Vagina (tissue), 2 donors: ENCODE data around the gene EVC2. TPM values are rescaled to one million over a fixed set of nuclear protein-coding genes. Genes with fewer than 3 reads are reported as not detected.
A peak's percentile ranks its signal among the peaks of the same experiment; 100 is the strongest.

Experiments
- DNase-seq, 2 donors: peaks; one replicate each; pipeline ENCODE4 v3.0.0-alpha.2; 2017; ENCODE audit errors: extremely low spot score in 2 of 2
- H3K27ac ChIP-seq: fragments of 200-600 bp; sonication (generic); one replicate; pipeline ENCODE4 v1.5.1; 2019
- H3K27me3 ChIP-seq: fragments of 200-600 bp; sonication (generic); one replicate; pipeline ENCODE4 v1.5.1; 2019
- H3K36me3 ChIP-seq, 2 donors: fragments of 200-600 bp; sonication (generic); one replicate each; pipeline ENCODE4 v1.5.1; 2017 to 2019
- H3K4me1 ChIP-seq: fragments of 200-600 bp; sonication (generic); one replicate; pipeline ENCODE4 v1.5.1; 2019
- H3K4me3 ChIP-seq, 2 donors: fragments of 200-600 bp; sonication (generic); 1 replicate in 1 of 2; 2 replicates in 1 of 2; pipeline ENCODE4 v1.5.1; 2016 to 2019
- H3K9me3 ChIP-seq: fragments of 200-600 bp; sonication (generic); one replicate; pipeline ENCODE4 v1.5.1; 2019
- POLR2A ChIP-seq, 2 donors: fragments of 450-650 bp; IDR thresholded peaks; one replicate each; pipeline ENCODE4 v1.6.1; 2017; ENCODE audit warnings: antibody characterized with exemption in 2 of 2, mild to moderate bottlenecking in 2 of 2, moderate library complexity in 2 of 2
- POLR2AphosphoS5 ChIP-seq, 2 donors: sonication (generic); formaldehyde crosslinking; IDR thresholded peaks; one replicate each; pipeline ENCODE4 v1.9.0; 2017; ENCODE audit warnings: antibody characterized with exemption in 2 of 2, mild to moderate bottlenecking in 2 of 2, low read depth in 1 of 2; ENCODE audit not compliant: insufficient read depth in 1 of 2
- intact Hi-C: fragments of 100-400 bp; cut with DNase I; formaldehyde crosslinking; loops from one replicate; pipeline ENCODE4 v1.15.1; 2023
- total RNA-seq: library from RNA; depleted of rRNA; stranded (reverse); fragments of >200 nt; gene quantifications from one replicate; pipeline ENCODE4 v1.2.3, GENCODE V29; 2016
- TF ChIP-seq, protein P1 (sequence below), 3 experiments: fragments of 450-650 bp in 2 of 3; fragments of 200-600 bp in 1 of 3; sonication (generic) in 1 of 3; IDR thresholded peaks; one replicate each; pipeline ENCODE4 v1.5.1; 2017 to 2019; ENCODE audit warnings: antibody characterized with exemption in 3 of 3, mild to moderate bottlenecking in 2 of 3, moderate library complexity in 2 of 3

Gene EVC2
- total RNA-seq, 1 donor from 2014 or later, result 23.8 TPM

DNA sequence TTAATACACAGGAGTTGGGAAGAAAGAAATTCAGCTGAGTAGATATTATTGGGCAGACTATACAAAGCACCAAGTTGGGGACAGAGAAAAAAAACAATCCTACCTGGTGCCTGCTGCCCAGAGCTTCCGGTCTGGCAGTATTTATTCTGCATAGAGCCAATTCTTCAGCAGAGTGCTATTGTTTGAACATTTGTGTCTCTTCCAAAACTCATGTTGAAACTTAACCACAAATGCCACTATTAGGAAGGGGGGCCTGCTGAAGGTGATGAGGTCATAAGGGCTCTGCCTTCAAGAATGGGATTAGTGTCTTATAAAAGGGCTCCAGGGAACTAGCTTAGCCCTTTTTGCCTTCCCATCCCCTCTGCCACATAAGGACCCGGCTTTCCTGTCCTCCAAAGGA, 136.2 kb downstream of the EVC2 start:
- H3K36me3 ChIP-seq, result peaks cover 0 to 12% of the 10 kb centered on the region in 2 donors
- DNase-seq, result peak; percentile 25 to 46
- no peaks in the 10 kb centered on the region for H3K9me3 ChIP-seq
- TF ChIP-seq, protein P1, sequence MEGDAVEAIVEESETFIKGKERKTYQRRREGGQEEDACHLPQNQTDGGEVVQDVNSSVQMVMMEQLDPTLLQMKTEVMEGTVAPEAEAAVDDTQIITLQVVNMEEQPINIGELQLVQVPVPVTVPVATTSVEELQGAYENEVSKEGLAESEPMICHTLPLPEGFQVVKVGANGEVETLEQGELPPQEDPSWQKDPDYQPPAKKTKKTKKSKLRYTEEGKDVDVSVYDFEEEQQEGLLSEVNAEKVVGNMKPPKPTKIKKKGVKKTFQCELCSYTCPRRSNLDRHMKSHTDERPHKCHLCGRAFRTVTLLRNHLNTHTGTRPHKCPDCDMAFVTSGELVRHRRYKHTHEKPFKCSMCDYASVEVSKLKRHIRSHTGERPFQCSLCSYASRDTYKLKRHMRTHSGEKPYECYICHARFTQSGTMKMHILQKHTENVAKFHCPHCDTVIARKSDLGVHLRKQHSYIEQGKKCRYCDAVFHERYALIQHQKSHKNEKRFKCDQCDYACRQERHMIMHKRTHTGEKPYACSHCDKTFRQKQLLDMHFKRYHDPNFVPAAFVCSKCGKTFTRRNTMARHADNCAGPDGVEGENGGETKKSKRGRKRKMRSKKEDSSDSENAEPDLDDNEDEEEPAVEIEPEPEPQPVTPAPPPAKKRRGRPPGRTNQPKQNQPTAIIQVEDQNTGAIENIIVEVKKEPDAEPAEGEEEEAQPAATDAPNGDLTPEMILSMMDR (IDR thresholded peaks at IDR 0.05), result no peak
- no peak for TF ChIP-seq POLR2A (IDR thresholded peaks at IDR 0.05)
- TF ChIP-seq POLR2AphosphoS5 (IDR thresholded peaks at IDR 0.05; ENCODE audit: insufficient read depth in 1 of 2, low read depth in 1 of 2), result no peak
- H3K4me3 ChIP-seq, result no peak overlapping the region
- no peak overlapping the region for H3K27ac ChIP-seq
- intact Hi-C loops, result no loop called here
- H3K4me1 ChIP-seq, result no peaks in the 10 kb centered on the region
- no peaks in the 10 kb centered on the region for H3K27me3 ChIP-seq

DNA sequence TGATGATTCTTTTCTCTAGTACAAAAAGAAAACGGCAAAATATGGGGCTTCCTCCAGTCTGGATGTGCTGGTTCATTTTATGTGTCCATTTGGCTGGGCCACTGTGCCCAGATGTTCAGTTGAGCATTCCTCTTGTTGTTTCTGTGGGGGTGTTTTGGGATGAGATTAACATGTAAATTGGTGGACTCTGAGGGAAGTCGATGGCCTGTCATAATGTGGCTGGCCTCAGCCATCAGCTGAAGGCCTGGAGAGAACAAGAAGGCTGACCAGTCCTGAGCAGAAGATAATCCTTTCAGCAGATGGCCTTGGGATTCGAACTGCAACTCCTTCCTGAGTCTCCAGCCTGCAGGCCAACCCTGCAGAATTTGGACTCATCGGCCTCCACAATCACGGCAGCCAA, 136.7 kb downstream of the EVC2 start:
- H3K27me3 ChIP-seq, result no peaks in the 10 kb centered on the region
- intact Hi-C loops, result no loop called here
- H3K9me3 ChIP-seq, result no peaks in the 10 kb centered on the region
- TF ChIP-seq, protein P1 (IDR thresholded peaks at IDR 0.05), result no peak
- no peak overlapping the region for H3K27ac ChIP-seq
- DNase-seq, result peak in 1 of 2 donors; percentile 72
- H3K4me1 ChIP-seq, result no peaks in the 10 kb centered on the region
- H3K36me3 ChIP-seq, result peaks cover 0 to 12% of the 10 kb centered on the region in 2 donors
- no peak overlapping the region for H3K4me3 ChIP-seq

DNA sequence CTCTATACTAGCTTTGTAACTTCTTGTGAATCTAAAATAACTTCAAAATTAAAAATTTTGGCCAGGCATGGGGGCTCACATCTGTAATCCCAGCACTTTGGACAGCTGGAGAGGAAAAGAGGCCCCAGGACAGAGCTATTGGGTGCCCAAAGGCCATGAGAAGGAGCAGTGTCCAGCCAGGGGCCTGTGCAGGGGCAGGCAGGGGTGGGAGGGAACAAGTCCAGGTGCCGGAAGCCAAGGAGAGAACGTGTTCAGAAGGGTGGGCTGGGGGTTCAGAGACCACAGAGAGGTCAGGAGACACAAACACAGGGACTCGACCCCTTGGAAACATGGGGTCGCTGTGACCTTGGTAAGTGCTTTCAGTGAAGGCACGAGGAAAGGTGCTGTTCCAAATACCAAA, 138.9 kb downstream of the EVC2 start:
- H3K27ac ChIP-seq, result no peak overlapping the region
- H3K4me3 ChIP-seq, result no peak overlapping the region
- intact Hi-C loops, result no loop called here
- TF ChIP-seq POLR2AphosphoS5 (IDR thresholded peaks at IDR 0.05; ENCODE audit: insufficient read depth in 1 of 2, low read depth in 1 of 2) (no peak), POLR2A (IDR thresholded peaks at IDR 0.05) (no peak)
- TF ChIP-seq, protein P1 (IDR thresholded peaks at IDR 0.05), result no peak
- H3K27me3 ChIP-seq, result no peaks in the 10 kb centered on the region
- peaks cover 0 to 6% of the 10 kb centered on the region in 2 donors for H3K36me3 ChIP-seq
- peak; percentile 47 to 58 for DNase-seq
- no peaks in the 10 kb centered on the region for H3K4me1 ChIP-seq
- no peaks in the 10 kb centered on the region for H3K9me3 ChIP-seq

DNA sequence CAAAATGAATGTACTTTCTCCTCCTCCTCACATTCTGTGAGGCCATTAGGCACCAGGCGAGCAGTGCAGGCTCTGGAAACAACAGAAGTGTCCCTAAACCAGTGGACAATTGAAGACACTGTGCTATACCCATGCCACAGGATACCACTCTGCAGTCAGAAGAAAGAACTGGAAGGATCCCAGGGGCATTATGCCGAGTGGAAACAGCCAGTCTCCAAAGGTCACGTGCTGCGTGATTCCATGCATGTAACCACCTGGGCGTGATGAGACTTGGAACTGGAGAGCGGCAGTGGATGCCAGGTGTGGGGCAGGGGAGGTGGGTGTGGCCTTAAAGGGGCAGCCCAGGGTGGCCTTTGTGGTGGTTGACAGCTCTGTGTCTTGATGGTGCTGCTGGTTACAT, 139.4 kb downstream of the EVC2 start:
- Histone ChIP-seq H3K9me3 (no peaks in the 10 kb centered on the region), H3K27ac (no peak overlapping the region), H3K27me3 (no peaks in the 10 kb centered on the region), H3K4me1 (no peaks in the 10 kb centered on the region), H3K36me3 (peaks cover 0 to 1% of the 10 kb centered on the region in 2 donors), H3K4me3 (no peak overlapping the region)
- peak; percentile 58 to 82 for DNase-seq
- TF ChIP-seq, protein P1 (IDR thresholded peaks at IDR 0.05), result no peak
- TF ChIP-seq POLR2AphosphoS5 (IDR thresholded peaks at IDR 0.05; ENCODE audit: insufficient read depth in 1 of 2, low read depth in 1 of 2) (no peak), POLR2A (IDR thresholded peaks at IDR 0.05) (no peak)
- intact Hi-C loops, result no loop called here

DNA sequence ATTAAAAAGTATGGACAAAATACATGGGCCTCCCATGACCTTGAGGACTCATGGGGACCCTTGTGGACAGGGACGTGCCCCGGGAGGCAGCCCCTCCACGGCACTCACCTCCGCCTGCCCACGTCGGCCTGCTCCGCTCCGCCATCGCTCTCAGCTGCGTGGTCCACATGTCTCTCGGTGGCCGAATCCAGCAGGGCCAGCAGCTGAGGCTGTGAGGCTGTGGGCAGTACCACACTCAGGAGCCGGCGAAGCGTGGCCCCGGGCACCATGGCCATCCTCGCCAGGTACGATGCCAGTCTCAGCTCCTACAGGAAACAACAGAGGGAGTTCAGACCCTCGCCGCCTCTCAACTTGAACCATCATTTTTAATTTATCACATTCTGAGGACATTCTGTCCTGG, 140.0 kb downstream of the EVC2 start:
- Histone ChIP-seq H3K27ac (no peak overlapping the region), H3K4me3 (no peak overlapping the region), H3K9me3 (no peaks in the 10 kb centered on the region), H3K36me3 (no peaks in the 10 kb centered on the region), H3K27me3 (no peaks in the 10 kb centered on the region), H3K4me1 (no peaks in the 10 kb centered on the region)
- DNase-seq, result peak; percentile 16 to 34
- TF ChIP-seq POLR2A (IDR thresholded peaks at IDR 0.05), result no peak
- TF ChIP-seq POLR2AphosphoS5 (IDR thresholded peaks at IDR 0.05; ENCODE audit: insufficient read depth in 1 of 2, low read depth in 1 of 2), result no peak
- TF ChIP-seq, protein P1 (IDR thresholded peaks at IDR 0.05), result no peak
- intact Hi-C loops, result no loop called here
